ENCODE measurements around the gene LRRC58.
"Not testable (repeated sequence)": the region's sequence is repeated elsewhere in the genome, so short reads cannot be mapped to it uniquely, and the experiment has no call there.

The LRRC58 gene

DNA sequence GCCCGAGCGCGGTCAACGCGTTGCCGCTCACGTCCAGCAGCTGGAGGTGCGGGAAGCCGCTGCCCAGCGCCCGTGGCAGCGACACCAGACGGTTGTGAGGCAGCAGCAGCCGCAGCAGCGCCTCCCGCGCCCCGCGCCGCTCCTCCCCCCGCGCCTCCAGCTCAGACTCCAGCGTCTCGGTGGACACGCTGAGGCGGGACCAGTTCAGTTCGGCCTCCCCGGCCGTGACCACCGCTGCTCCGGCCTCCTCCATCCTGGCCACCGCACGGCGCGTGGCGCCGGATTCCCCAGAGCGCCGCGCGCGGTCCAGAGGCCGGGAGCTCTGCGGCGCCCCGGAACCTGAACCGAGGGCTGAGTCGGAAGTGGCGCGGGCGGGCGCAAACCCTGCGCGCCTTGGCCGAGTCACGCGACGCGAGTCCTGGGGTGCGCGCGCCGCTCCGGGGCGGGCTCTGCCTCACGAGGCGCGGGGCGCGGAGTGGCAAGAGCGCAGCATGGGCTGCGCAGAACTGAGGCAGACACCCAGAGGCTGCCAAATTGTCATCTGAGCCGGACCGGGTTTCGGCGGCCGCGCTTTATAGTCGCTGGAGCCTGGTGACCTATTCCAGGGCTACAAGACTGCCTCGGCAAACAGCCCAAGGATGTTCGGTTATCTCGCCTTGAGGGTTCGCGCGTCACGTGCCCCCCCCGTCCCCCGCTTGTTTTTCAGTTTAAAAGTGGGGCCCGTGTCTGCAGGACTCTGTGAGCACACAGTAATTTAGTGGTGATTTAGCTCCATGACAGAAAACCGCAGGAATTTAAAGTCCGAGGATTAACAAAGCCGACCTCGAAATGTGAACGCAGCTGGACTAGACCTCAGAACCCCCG, at the start of gene LRRC58:
TSS of gene LRRC58 (minus strand) at position 364 of the 864 bp plus-strand sequence. CDS start at position 253, 111 bp downstream.
- peak; percentile 78 to 88 for DNase-seq (ENCODE audit: low read depth in 1 of 2, low spot score in 1 of 2)

DNA sequence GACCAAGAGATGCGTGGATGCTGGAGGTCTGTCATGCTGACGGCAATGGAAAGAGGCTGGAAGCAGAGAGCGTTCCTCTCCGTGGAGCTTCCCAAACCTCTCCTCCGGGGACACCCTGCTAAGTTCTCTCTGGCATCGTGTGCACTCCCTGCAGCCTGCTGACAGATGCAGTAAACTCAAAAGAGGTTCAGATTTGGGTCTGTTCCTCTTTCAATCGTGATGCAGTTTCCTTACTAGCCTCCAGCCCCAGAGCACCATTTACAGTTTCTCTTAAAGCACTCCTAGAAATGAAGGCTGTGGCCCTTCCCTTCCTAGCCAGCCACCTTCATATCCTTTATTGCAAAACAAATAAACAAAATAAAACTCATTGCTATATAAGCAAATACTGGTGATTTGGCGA, 47.3 kb upstream of the LRRC58 start:
- DNase-seq (ENCODE audit: low read depth in 1 of 2, low spot score in 1 of 2) = no peak

DNA sequence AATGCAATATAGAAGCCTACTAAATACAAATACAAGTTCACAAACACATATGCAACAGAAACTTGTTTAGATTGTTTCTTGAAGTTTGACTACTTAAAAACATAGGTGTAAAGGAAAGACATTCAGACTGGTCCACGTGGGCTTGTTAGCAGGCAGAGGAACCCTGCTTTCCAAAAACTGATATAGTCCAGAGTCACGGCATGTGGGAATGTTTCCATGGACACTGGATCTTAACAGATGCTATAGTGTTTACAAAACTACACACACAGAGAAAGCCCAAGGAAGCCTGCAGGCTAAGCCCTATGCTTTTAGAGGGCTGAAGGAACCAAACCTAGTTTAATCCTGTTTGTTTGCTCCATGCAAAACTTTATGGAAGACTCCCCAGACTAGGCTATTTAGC, 45.2 kb upstream of the LRRC58 start:
- DNase-seq (ENCODE audit: low read depth in 1 of 2, low spot score in 1 of 2) = no peak

DNA sequence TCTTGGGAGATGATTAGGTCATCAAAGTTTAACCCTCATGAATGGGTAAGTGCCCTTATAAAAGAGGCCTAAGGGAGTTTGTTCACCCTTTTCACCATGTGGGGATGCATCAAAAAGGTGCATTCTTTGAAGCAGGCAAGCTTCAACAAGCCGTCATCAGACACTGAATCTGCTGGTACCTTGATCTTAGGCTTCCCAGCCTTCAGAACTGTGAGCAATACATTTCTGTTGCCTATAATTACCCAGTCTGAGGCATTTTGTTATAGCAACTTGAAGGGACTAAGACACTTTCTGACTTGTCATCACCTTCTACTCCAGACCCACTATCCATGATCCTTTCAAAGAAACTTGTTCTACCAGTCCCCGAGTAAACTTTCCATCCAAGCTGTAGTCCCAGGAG, 44.6 kb upstream of the LRRC58 start:
- no peak for DNase-seq (ENCODE audit: low read depth in 1 of 2, low spot score in 1 of 2)

DNA sequence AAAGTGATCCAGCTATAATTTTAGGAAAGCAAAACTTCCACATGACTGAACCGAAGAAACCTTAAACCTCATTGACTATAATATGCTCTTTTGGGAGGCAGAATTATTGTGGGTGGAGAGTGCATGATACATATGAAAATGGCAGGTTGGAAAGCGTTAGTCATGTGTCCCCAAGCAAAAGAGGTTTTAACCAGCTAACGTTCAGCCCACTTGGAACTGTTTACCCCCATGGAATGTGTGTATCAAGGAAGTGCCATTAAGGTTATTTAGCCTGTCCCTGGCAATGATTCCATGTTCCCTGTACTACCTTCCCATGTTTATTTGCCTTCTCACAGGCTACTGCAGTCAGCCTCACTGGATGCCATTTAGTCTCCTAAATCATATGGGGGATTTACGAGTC, 44.1 kb upstream of the LRRC58 start:
- DNase-seq (ENCODE audit: low read depth in 1 of 2, low spot score in 1 of 2) = no peak

DNA sequence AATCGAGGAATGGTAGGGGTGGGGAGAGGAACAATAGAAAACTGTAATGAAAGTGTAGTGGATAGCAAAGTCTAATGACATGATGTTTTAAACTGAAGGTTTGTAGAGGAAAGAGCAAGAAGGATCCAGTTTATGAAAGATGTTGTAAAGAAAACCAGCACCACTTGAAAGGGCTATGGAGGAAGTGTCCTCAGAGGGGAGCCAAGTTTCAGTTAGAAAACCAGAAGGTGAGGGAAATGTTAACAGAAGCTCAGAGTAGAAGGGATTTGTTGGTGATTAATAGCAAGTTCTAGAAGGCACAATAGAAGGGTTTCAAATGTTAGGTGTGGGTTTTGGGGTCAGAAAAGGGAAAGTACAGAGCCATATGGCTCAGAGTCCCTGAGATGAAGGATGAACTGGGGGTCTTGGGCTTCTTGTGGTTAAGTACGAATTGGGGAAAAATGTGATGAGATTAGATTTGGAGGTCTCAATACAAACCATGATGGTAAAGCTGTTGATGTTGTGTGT, 33.8 kb upstream of the LRRC58 start:
- no peak for DNase-seq (ENCODE audit: low read depth in 1 of 2, low spot score in 1 of 2)

DNA sequence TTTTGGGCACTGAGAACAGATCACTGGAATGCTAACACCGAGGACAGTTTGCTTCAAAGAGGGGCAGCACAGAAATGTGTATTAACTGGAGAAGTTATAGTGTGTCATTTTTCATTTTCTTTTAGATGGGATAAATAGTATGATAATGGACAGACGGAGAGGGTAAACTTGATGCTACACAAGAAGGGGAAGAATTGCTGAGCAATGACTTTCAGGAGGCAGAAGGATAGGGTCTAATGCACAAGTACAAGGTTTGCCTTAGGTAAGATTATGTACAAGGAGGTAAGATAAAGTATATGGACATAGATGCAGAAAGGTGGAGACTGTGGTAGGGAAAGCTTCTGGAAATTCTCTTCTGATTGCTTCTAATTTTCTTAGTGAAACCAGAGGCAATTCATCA, 32.3 kb upstream of the LRRC58 start:
- DNase-seq (ENCODE audit: low read depth in 1 of 2, low spot score in 1 of 2) = no peak

DNA sequence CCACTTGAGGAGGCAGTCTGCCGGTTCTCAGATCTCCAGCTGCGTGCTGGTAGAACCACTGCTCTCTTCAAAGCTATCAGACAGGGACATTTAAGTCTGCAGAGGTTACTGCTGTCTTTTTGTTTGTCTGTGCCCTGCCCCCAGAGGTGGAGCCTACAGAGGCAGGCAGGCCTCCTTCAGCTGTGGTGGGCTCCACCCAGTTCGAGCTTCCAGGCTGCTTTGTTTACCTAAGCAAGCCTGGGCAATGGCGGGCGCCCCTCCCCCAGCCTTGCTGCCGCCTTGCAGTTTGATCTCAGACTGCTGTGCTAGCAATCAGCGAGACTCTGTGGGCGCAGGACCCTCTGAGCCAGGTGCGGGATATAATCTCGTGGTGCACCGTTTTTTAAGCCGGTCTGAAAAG, 28.8 kb upstream of the LRRC58 start:
- not testable (repeated sequence) for DNase-seq (ENCODE audit: low read depth in 1 of 2, low spot score in 1 of 2)

DNA sequence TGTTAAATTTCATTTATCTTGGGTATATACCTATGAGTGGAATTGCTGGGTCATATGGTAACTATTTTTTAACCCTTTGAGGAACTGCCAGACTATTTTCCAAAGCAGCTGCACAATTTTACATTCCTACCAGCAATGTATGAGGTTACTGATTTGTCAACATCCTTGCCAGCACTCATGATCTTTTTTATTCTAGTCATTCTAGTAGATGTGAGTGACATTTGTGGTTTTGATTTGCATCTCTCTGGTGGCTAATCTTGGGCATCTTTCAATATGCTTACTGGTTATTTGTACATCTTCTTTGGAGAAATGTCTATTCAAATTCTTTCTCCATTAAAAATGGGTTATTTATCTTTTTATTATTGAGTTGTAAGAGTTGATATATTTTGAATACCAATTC, 21.3 kb upstream of the LRRC58 start:
- no peak for DNase-seq (ENCODE audit: low read depth in 1 of 2, low spot score in 1 of 2)

DNA sequence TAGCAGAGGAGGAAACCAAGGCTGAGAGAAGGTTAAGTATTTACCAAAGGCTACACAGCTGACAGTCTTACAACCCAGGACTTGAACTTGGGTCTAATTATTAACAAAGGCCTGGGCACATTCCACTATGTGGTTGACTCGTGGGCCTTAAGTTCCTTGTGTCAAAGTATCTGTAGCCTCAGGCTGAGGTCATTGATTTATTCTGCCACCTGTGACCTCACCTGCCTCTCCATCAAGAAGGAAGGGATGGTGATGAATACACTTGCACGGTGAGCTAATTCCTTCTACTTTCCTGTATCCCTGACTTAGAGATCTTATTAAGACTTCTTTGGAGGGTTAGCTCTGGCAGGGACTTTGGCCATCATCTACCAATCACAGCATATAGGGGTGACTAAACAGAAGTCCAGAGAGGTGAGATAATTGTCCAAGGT, 19.9 kb upstream of the LRRC58 start:
- DNase-seq (ENCODE audit: low read depth in 1 of 2, low spot score in 1 of 2) = no peak

DNA sequence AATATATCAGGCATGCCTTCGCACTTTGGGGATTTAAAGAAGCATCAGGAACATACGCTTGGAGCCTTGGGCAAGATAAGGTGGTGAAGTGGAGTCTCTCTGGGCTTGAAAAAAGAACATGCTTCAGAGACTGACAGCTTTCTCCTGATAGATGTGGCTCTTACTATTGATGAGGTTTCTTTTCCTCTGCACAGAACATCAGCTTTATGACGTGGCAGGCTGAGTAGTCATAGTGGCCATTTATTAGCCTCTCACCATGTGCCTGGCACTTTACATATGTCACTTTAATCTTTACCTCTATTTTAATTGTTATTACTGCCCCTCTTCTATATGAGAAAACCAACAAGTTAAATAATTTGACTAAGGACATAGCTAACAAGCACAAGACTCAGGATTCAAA, 19.0 kb upstream of the LRRC58 start:
- no peak for DNase-seq (ENCODE audit: low read depth in 1 of 2, low spot score in 1 of 2)

DNA sequence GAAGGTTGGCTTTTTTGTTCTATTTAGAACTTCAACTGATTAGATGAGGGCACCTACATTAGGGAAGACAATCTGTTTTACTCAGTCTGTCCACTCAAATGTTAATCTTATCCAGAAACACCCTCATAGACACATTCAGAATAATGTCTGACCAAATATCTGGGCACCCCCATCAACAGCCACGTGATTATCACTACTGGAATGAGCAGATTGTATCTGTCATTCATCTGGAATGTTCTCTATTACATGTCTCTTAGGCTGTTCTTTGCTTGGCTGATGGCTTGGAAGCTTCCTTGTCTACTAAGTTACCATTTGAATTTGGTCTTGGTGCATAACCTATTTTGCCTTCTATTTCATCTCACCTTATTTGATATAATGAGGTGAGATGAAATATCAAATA, 15.7 kb upstream of the LRRC58 start:
- DNase-seq (ENCODE audit: low read depth in 1 of 2, low spot score in 1 of 2) = no peak

DNA sequence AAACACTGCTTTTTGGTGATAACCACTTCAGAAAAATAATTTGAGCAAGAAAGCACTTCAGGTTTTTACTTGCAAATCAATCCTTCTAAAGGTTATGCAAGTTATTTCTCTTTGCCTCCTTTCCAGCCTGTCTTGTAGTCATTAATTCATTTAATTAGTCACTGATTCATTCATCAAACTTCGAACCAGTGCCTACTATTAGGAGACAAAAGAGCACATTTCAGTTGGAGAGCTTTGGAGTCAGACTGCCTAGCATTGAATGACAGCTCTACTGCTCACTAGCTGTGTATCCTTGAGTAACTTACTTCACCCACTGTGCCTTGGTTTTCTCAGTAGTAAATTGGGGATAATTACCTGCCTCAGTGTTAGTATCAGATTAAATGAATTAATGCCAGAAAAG, 14.9 kb upstream of the LRRC58 start:
- no peak for DNase-seq (ENCODE audit: low read depth in 1 of 2, low spot score in 1 of 2)

DNA sequence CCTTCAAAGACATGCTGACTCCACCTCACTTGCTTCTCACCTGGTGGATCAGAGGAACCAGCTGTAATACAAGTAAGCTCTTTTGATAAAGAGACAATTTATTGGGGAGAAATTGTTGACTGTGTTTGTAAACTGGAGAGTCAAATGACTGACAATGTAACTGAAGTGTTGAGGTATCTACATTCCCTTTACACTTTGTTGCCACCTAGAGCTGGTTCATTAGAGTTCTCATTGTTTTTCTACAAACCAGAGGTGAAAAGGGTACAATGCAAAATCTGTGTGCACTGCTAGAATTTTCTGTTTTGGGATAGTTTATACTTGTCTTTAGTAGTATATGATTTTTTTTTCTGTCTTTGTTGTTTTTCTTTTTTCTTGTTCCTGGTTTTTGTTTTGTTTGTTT, 8.7 kb upstream of the LRRC58 start:
- no peak for DNase-seq (ENCODE audit: low read depth in 1 of 2, low spot score in 1 of 2)

DNA sequence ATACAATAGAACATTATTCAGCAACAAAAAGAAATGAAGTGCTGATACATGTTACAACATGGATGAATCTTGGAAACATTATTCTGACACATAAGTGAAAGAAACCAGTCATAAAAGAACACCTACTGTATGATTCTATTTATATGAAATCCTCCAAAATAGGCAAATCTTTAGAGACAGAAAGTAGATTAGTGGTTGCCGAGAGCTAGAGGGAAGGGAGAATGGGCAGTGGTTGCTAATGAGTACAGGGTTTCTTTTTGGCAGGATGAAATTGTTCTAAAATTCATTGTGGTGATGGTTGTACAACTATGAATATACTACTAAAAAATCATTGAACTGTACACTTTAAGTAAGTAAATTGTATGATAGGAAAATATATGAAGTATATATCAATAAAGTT, 6.3 kb upstream of the LRRC58 start:
- no peak for DNase-seq (ENCODE audit: low read depth in 1 of 2, low spot score in 1 of 2)

DNA sequence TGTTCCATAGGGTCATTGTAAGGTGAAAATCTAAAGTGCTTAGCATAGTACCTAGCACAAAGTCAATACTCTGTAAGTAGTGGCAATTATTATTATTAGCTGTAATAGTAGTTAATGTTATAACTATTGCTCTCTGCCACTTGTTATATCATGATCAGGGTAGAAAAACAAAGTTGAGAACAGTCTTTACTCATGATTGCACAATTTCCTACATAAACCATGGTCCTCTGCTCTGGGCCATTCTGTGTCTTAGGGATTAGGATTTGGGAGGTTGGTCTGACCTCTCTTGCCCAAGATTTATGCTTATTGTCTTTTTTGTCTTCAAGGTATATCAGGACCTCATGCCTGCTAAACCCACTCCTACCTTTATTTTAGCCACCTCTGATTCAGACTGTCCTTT, 4.3 kb upstream of the LRRC58 start:
- no peak for DNase-seq (ENCODE audit: low read depth in 1 of 2, low spot score in 1 of 2)

DNA sequence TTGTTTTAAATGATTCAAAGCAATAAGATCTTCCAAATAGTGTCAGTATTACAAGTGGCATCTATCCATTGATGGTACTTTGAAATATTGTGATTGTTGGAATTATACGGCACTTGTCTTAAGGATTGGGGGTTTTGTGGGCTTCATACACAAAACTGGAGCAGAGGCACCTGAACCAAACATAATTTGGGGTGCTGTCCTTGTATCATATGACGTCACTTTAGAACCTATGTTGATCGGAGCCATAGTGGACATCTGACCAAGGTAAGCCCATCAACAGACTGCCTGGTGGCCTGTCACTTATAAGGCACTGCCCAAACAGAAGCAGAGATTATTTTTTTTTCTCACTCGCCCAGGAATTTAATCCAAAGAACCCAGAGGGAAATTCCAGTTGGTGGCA, 2.9 kb upstream of the LRRC58 start:
- DNase-seq (ENCODE audit: low read depth in 1 of 2, low spot score in 1 of 2) = no peak

DNA sequence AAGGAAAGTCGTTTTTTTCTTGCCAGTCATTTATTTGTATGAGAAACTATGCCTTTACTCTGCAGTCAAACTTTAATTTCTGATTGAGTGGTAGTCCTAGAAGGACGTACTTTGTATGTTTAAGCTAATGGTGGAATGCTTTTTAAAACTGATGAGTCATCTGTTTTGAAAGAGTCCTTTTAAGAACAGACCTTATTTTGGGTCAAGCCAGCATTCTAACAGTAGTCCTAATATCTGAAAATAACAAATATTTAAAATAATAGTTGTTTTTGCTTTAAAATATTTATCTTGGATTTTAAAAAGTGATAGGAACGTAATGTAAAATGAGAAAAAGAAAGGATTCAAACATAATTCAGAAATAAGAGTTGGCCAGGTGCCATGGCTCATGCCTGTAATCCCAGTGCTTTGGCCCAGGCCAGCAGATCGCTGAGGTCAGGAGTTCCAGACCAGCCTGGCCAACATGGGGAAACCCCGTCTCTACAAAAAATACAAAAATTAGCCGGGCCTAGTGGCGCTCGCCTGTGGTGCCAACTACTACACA, 1.3 kb upstream of the LRRC58 start:
- no peak for DNase-seq (ENCODE audit: low read depth in 1 of 2, low spot score in 1 of 2)

DNA sequence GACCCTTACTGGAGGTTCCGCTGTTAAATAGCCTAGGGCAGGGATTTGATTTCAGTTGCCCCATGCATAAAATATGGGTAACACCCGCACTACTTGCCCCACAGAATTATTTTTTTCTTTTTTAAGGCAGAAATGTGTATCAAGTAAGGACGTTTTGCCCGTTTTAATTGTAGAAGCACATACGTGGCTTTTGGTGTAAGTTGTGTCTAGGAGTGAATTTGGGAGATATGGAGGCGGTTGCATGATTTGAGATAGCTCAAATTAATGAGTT, 636 bp upstream of the LRRC58 start:
- DNase-seq (ENCODE audit: low read depth in 1 of 2, low spot score in 1 of 2) = no peak

DNA sequence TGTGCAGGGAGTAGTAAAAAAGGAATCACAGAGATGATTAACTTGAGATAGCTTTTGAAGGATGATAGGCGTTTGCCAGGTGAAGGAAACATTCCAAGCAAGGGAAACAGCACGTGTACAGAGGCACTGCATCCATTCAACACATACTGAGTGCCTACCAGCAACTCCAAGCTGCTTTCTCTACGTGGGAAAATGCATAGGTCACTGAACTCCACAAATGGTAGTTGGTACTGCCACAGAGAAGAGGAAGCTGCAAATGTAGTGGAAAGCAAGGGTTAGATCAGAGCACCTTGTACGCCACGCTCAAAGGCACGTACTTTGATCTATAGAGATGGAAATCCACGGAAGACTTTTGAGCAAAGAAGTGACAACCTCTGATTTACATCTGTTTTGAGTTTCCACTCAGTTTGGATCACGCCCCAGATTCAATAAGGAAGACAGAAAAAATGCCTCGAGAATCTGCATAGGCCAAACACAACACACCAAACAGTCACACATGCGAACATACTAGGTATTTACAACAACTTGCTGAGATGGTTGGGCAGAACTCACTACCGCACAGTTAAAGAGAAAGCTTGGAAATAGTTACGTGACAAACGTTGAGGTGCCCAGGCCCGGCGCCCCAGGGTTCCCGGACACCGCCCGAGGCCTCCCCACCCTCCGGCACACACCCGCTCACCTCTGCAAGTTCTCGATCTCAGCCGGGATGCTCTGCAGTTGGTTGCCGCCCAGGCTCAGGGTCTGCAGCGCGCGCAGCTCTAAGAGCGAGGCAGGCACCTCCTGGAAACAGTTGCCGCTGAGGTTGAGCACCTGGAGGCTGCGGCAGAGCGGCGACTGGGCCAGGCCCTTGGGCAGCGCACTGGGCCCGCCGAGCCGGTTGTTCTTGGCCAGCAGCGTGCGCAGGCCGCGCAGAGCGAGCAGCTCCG, 826 bp downstream of the LRRC58 start:
- peak; percentile 25 to 37 for DNase-seq (ENCODE audit: low read depth in 1 of 2, low spot score in 1 of 2)

DNA sequence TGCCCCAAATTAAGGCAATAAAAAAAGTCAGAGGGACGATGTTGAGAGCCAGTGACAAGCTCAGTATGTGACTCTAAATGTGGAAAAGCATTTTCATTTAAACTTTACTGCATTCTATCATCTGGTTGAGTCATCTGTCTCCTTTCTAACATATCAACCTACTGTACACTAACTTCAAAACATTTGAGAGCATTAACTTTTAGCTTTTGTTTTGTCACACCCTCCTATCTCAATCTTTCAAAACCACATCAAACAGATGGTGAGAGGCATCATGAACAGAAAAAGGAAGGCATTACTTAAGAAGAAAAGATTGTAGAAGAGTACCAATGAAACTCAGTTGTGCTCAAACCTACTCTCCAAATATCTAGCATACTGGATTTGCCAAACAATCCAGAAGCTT, 4.8 kb downstream of the LRRC58 start:
- DNase-seq (ENCODE audit: low read depth in 1 of 2, low spot score in 1 of 2) = no peak
